AG09309 (cell line): Measurements from ENCODE around the gene PAX8.

Source experiments
- DNase-seq: peaks from one replicate; pipeline ENCODE4 v3.0.0-alpha.2; 2010; ENCODE audit warnings: low read depth
- H3K4me3 ChIP-seq: 2 replicates; pipeline ENCODE4 v1.5.1; 2011; ENCODE audit warnings: mild to moderate bottlenecking, low read depth, low read length, moderate library complexity; ENCODE audit not compliant: control insufficient read depth
- CTCF ChIP-seq: IDR thresholded peaks from 2 replicates; pipeline ENCODE4 v1.5.1; 2011; ENCODE audit warnings: mild to moderate bottlenecking, low read depth, low read length, inconsistent platforms; ENCODE audit not compliant: insufficient read depth, control insufficient read depth; ENCODE audit errors: missing control alignments

Gene PAX8

DNA sequence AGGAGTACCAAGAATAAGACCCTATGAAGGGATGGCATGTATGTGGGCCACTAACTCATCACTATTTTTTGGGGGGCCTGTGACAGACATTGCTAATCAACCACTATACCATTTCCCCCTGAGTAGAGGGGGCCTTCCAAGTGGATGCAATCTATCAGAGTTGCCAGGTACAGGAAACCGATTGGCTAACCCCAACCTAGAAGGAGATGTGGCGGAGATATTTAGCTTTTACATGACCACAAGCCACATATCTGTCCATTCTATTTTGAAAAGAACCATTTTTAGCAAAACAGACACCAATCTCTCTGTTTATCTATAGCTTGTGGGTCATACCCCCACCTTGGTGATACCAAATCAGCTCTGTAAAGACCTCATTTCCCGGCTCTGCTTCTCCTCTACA is 51.0 kb downstream of the PAX8 start:
- H3K4me3 ChIP-seq = no peak overlapping the region
- no peak for DNase-seq
- TF ChIP-seq CTCF = no peak

DNA sequence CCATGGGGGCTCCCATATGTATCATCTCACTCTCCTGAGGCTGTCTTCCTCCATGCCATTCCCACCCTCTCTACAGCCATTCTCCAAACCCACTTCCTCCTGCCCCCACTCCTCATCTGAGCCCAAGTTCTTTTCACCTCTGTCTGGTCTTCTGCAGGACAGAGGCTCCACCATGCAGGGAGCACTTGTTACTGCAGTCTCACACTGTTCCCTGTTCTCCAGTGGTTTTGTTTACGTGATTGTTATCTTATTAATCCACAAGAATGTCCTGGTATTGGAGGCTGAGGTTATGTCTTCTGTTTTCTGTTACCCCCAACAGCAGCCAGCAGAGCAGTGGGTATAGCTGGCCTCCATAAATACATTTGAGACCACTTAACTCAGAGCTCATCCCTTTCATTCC is 51.4 kb downstream of the PAX8 start:
- no peak overlapping the region for H3K4me3 ChIP-seq
- TF ChIP-seq CTCF = no peak
- no peak for DNase-seq

DNA sequence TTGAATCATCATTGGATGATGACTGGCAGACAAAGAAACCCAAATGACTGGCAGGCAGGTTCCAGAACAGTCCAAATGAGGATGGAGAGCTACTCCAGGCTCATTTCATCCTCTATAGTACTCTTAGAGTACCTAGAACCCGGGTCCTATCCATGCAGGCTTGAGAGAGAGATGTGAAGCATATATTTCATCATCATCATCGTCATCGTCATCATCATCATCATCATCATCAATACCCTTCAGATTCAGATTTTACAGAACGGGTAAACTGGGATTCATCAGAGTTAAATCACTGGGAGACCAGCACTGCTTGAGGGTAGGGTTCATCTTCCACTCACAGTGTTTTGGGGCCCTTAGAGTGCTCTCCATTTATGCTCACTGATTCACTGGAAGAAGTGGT is 52.3 kb downstream of the PAX8 start:
- H3K4me3 ChIP-seq = no peak overlapping the region
- no peak for DNase-seq
- TF ChIP-seq CTCF = no peak

- no peak overlapping the region for H3K4me3 ChIP-seq
- TF ChIP-seq CTCF = no peak
- no peak for DNase-seq
These were observed 53.2 kb downstream of the PAX8 start for GRCh38 chr2:113225263-113226259.

DNA sequence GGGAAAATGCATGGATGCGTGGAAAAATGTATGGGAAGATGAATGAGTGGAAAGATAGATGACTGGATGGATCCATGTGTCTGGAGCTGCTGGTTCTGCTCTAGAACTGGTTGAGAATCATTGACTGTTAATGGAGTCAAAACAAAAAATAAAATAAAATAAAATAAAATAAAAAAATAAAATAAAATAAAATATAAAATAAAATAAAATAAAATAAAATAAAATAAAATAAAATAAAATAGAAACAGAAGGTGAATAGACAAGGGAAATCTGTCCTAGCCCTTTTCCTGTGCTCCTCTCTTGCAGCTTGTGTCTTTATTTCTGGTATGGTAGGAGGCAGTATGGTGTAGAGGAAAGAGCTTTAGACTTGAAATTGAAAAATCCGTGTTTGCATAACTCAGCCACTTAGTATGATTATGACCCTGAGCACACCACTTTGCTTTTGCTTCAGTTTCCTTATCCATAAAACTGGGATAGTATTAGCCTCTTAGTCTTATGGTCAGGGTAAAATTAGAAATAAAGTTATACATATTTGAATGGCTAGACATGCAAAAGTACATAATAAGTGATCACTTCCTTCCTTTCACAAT is 54.0 kb downstream of the PAX8 start:
- TF ChIP-seq CTCF = no peak
- no peak for DNase-seq
- H3K4me3 ChIP-seq = no peak overlapping the region

GRCh38 chr2:113223813-113224212 is 54.9 kb downstream of the PAX8 start:
- no peak for DNase-seq
- H3K4me3 ChIP-seq = no peak overlapping the region
- no peak for TF ChIP-seq CTCF

DNA sequence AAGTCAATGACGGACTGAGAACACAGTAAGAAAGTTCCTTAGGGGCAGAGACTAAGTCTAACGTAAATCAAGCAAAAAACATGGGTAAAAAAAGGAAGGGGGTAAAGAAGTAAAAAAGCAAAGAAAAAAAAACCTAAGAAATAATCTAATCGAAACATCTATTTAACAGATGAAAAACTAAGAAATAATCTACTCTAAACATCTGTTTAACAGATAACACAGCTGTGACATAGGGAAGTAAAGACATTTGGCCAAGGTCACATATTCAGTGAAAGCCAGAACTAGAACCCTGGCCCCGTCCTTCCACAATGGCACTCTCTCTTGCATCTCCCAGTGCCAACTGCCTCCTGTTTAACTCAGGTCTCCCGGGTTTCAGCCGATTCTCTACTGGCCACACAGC is 56.9 kb downstream of the PAX8 start:
- no peak overlapping the region for H3K4me3 ChIP-seq
- no peak for DNase-seq
- TF ChIP-seq CTCF = no peak
